PC-3 (cell line): ENCODE results near the gene HBS1L. TPM values are rescaled to one million over a fixed set of nuclear protein-coding genes. Genes with fewer than 3 reads are reported as not detected.

ENCODE experiments used
- ATAC-seq: fragments of 200-7000 bp; cut with Tn5 transposase; 2 replicates; pipeline ENCODE4 v1.9.1; 2020; ENCODE audit warnings: mild to moderate bottlenecking, moderate library complexity
- BruUV-seq: library from RNA; stranded (reverse); fragments of 400-500 nt; replicated peaks from 2 replicates; lab custom pipeline; 2021; lab: Mats Ljungman, UMichigan
- CTCF ChIA-PET: fragments of 300-600 bp; sonication (Branson Sonifier 250); formaldehyde crosslinking; loops from one replicate; lab custom pipeline; 2022; ENCODE audit warnings: antibody characterized with exemption; lab: Charles Lee
- POLR2A ChIA-PET: fragments of 300-600 bp; sonication (Branson Sonifier 250); formaldehyde crosslinking; loops from one replicate; lab custom pipeline; 2022; ENCODE audit warnings: antibody characterized with exemption; ENCODE audit not compliant: unreplicated experiment; lab: Charles Lee
- DNase-seq: peaks from one replicate; pipeline ENCODE4 v3.0.0-alpha.2; 2015
- H2AFZ ChIP-seq: fragments of 300-600 bp; sonication (generic); 2 replicates; pipeline ENCODE4 v1.6.0; 2016; ENCODE audit warnings: antibody characterized with exemption, low read length
- H3F3A ChIP-seq: fragments of 300-600 bp; sonication (generic); one replicate; pipeline ENCODE4 v1.6.0; 2017; ENCODE audit warnings: antibody characterized with exemption, low read length, control low read depth, mild to moderate bottlenecking; ENCODE audit not compliant: unreplicated experiment
- H3K27ac ChIP-seq: fragments of 300-600 bp; sonication (generic); 2 replicates; pipeline ENCODE4 v1.5.1; 2016; ENCODE audit warnings: mild to moderate bottlenecking, low read length
- H3K27me3 ChIP-seq: fragments of 300-600 bp; sonication (generic); 2 replicates; pipeline ENCODE4 v1.6.1; 2016; ENCODE audit warnings: low read length, mixed read lengths
- H3K36me3 ChIP-seq: fragments of 300-600 bp; sonication (generic); 2 replicates; pipeline ENCODE4 v1.6.1; 2016; ENCODE audit warnings: low read depth, mixed run types, low read length, mixed read lengths
- H3K4me1 ChIP-seq: fragments of 300-600 bp; sonication (generic); 2 replicates; pipeline ENCODE4 v1.5.1; 2016; ENCODE audit warnings: low read length; ENCODE audit not compliant: insufficient read depth
- H3K4me2 ChIP-seq: fragments of 300-600 bp; sonication (generic); 2 replicates; pipeline ENCODE4 v1.6.0; 2016; ENCODE audit warnings: low read length
- H3K4me3 ChIP-seq: fragments of 300-600 bp; sonication (generic); 2 replicates; pipeline ENCODE4 v1.5.1; 2016; ENCODE audit warnings: mild to moderate bottlenecking, low read length, mixed read lengths
- H3K79me2 ChIP-seq: fragments of 300-600 bp; sonication (generic); 2 replicates; pipeline ENCODE4 v1.6.1; 2017; ENCODE audit warnings: low read length, mixed read lengths
- H3K9ac ChIP-seq: fragments of 300-600 bp; sonication (generic); 2 replicates; pipeline ENCODE4 v1.6.0; 2016; ENCODE audit warnings: mild to moderate bottlenecking, low read length
- H3K9me2 ChIP-seq: fragments of 300-600 bp; sonication (generic); replicated peaks from 2 replicates; pipeline ENCODE4 v1.6.1; 2016; ENCODE audit warnings: mixed run types, low read length, mixed read lengths
- H3K9me3 ChIP-seq: fragments of 300-600 bp; sonication (generic); 2 replicates; pipeline ENCODE4 v1.6.1; 2016; ENCODE audit warnings: low read length, mixed read lengths
- H4K20me1 ChIP-seq: fragments of 300-600 bp; sonication (generic); 2 replicates; pipeline ENCODE4 v1.6.1; 2016; ENCODE audit warnings: low read length, mixed read lengths
- CTCF ChIP-seq: fragments of 300-600 bp; sonication (generic); conservative IDR thresholded peaks from 2 replicates; pipeline ENCODE4 v1.5.1; 2017; ENCODE audit warnings: antibody characterized with exemption, low read depth, mild to moderate bottlenecking, low read length
- EZH2 ChIP-seq: fragments of 300-600 bp; sonication (generic); IDR thresholded peaks from one replicate; pipeline ENCODE4 v1.6.1; 2017; ENCODE audit warnings: antibody characterized with exemption, mild to moderate bottlenecking, low read length; ENCODE audit not compliant: unreplicated experiment
- EZH2phosphoT487 ChIP-seq: fragments of 300-600 bp; sonication (generic); IDR thresholded peaks from 2 replicates; pipeline ENCODE4 v1.6.1; 2018; ENCODE audit warnings: mild to moderate bottlenecking, antibody characterized with exemption, low read length, borderline replicate concordance
- intact Hi-C: fragments of 100-400 bp; cut with micrococcal nuclease; formaldehyde crosslinking; loops from 2 replicates; pipeline ENCODE4 v1.9.0; 2023
- total RNA-seq: library from RNA; depleted of rRNA; stranded (reverse); fragments of >200 nt; gene quantifications from 2 replicates; pipeline ENCODE4 v1.2.3, GENCODE V29; 2014

HBS1L gene
- total RNA-seq, 1 experiment from 2014 or later = 53.2 TPM

- no peak for TF ChIP-seq EZH2phosphoT487
- TF ChIP-seq CTCF = no peak
- TF ChIP-seq EZH2 = no peak
- BruUV-seq = no TSS peak
- H3K4me2 ChIP-seq = no peak overlapping the region
- no peak overlapping the region for H3K4me3 ChIP-seq
- intact Hi-C loops = no loop called here
- H3K79me2 ChIP-seq = no peaks in the 10 kb centered on the region
- no peaks in the 10 kb centered on the region for H3K9me2 ChIP-seq
- ChIA-PET CTCF (no interaction called here), POLR2A (no interaction called here)
- H3K4me1 ChIP-seq = no peaks in the 10 kb centered on the region
- DNase-seq (no peak), ATAC-seq (no peak)
- H3K27ac ChIP-seq = no peak overlapping the region
- H3F3A ChIP-seq = no peaks in the 10 kb centered on the region
- H3K9me3 ChIP-seq = no peaks in the 10 kb centered on the region
- H2AFZ ChIP-seq = no peak overlapping the region
- no peak overlapping the region for H3K9ac ChIP-seq
- H3K27me3 ChIP-seq = no peaks in the 10 kb centered on the region
- H3K36me3 ChIP-seq = no peaks in the 10 kb centered on the region
- H4K20me1 ChIP-seq = no peaks in the 10 kb centered on the region
Measured at GRCh38 chr6:134950482-134950881, 104.1 kb downstream of the HBS1L start.

GRCh38 chr6:134949927-134950326 lies 104.7 kb downstream of the HBS1L start, which contains the start of gene ALDH8A1:
Gene ALDH8A1 (minus strand): TSS chr6:134950101. CDS start chr6:134950053, 48 bp downstream.
- no peak for DNase-seq
- CTCF ChIA-PET = no interaction called here

More at GRCh38 chr6:134949927-134950326, 104.7 kb downstream of the HBS1L start, which contains the start of gene ALDH8A1:
- no peak for ATAC-seq
- Histone ChIP-seq H3F3A (no peaks in the 10 kb centered on the region), H3K4me3 (no peak within 1 kb of the TSS), H3K9me3 (no peaks in the 10 kb centered on the region), H3K36me3 (no peaks in the 10 kb centered on the region), H3K9me2 (no peaks in the 10 kb centered on the region), H3K9ac (no peak within 1 kb of the TSS), H4K20me1 (no peaks in the 10 kb centered on the region), H3K27me3 (no peaks in the 10 kb centered on the region), H3K27ac (no peak within 1 kb of the TSS), H3K79me2 (no peaks in the 10 kb centered on the region), H2AFZ (no peak within 1 kb of the TSS), H3K4me2 (no peak within 1 kb of the TSS), H3K4me1 (no peaks in the 10 kb centered on the region)
- no TSS peak for BruUV-seq
- intact Hi-C loops = no loop called here
- TF ChIP-seq EZH2phosphoT487 = no peak
- TF ChIP-seq EZH2 = no peak
- no peak for TF ChIP-seq CTCF
- POLR2A ChIA-PET = no interaction called here
